C4-2B (cell line): ENCODE results near the gene LRIG2.

Experiments used
- CTCF ChIP-seq: fragments of 450-650 bp; conservative IDR thresholded peaks from 2 replicates; pipeline ENCODE4 v1.5.1; 2017; ENCODE audit warnings: mild to moderate bottlenecking
- ZFX ChIP-seq: fragments of 450-650 bp; IDR thresholded peaks from 2 replicates; pipeline ENCODE4 v1.6.1; 2017

DNA sequence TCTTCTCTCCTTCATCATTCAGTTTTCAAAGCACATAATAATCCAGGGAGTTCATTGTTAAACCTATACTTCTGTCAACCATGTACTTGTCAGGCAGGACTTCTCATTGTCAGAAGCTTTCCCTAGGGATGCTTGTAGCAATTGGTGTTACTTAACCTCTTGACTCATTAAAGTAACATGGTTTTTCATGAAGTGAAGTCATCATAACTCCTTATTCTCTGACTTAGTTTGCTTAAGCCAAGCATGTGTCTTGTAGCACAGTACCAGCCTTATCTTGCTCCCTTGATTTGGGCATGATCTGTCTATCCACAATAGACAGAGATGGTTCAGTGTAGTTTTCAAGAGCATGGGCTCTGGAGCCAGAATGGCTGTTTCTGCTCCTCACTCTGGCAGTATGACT lies 45.3 kb downstream of the LRIG2 start:
- TF ChIP-seq CTCF (no peak), ZFX (no peak)
